C4-2B (cell line): ENCODE data around the gene TIFAB.
A peak's percentile ranks its signal among the peaks of the same experiment; 100 is the strongest.

Source experiments
- H3K27ac ChIP-seq: fragments of 450-650 bp; 2 replicates; pipeline ENCODE4 v1.5.1; 2017
- CTCF ChIP-seq: fragments of 450-650 bp; conservative IDR thresholded peaks from 2 replicates; pipeline ENCODE4 v1.5.1; 2017; ENCODE audit warnings: mild to moderate bottlenecking
- ZFX ChIP-seq: fragments of 450-650 bp; IDR thresholded peaks from 2 replicates; pipeline ENCODE4 v1.6.1; 2017

TIFAB gene

DNA sequence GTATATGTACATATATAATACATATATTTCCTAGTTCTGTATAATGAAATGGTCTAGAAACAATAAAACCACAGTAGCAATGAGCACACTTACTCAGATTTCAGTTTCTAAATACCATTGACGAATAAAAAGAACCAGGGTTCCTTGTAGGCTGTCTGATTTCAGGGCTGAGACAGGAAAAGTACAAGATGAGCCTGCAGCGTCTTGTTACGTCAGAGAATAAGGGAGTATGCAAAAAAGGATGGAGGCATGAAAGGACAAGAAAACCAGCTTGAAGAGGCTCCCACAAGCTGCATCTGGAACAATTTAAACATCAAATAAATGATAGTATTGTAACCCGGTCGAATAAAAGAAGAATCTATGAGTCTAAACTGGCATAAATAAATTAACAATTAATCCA, 17.8 kb upstream of the TIFAB start:
- no peak overlapping the region for H3K27ac ChIP-seq
- TF ChIP-seq CTCF (no peak), ZFX (no peak)

DNA sequence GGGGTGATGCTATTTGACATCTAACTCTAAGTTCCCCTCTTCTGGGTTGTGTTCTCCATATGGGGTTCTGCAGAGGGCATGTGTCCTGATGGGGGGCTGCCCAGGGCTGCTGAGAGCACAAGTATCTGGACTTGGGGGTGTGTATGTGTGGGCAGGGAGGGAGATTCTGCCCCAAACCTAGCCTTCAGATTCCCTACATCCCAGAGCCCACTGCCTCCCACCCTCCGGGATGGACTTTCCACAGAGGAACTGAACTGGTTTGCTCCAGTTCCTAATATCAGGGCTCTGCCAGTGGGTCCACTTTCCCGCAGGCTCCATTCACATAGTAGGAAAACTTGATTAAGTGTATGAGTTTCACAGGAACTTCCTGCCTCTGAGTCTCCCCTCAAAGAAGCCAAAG, 16.4 kb upstream of the TIFAB start:
- no peak overlapping the region for H3K27ac ChIP-seq
- TF ChIP-seq ZFX (no peak), CTCF (no peak)

DNA sequence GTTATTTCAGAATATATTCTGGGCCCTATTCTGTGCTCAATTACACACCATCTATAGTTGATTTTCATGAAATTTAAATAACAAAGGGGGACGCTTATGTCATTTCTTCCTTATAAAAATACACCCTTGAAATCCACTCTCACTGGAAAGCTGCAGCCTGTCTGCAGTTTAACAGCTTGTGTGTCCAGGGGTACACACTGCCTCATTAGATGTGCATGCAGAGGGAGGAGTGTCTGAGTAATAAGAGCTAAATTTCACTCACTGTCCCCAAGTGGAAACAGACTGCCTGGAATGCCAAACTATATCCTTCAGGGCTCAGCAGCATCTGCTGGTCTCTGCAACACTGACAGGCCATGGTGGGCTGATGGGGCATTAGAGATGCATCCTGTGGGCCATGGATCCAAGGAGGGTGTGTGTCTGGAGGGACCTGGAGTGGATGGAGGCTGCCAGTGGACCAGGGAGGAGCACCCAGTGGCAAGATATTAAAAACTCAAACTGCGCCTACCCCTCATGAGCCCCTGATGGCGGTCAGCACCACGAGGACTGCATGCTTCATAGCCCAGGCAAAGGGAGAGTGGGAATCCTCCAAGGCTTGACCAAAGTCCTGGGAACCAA, 15.8 kb upstream of the TIFAB start:
- TF ChIP-seq CTCF (no peak), ZFX (no peak)
- no peak overlapping the region for H3K27ac ChIP-seq

DNA sequence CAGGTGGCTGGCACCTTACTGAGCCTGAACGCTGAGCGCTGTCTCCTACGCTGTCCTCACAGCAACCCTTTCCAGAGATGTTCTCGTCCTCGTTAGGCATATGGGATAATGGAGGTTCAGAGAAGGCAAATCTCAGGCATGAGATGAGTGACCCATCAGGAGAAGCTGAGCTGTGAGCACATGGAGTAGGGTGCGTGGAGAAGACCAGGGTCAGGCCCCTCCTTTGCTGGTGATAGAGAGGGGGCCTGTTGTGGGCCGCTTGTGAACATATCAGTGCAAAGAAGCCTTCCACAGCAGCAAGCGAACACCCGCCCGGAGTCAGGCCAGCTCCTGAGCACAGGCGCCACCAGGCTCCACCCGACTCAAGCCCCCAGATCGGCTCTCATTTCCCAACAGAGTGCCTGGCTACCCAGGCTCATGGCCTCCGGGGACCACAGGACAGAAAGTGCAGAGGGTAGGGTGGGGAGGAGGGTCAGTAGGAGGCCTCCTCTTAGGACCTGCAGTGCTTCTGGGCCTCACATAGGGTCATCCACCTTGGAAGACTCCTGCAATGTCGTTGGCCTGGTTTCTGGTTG, 15.0 kb upstream of the TIFAB start:
- H3K27ac ChIP-seq, result no peak overlapping the region
- TF ChIP-seq ZFX, result no peak
- TF ChIP-seq CTCF, result no peak

- no peak overlapping the region for H3K27ac ChIP-seq
- TF ChIP-seq CTCF (peak; percentile 97), ZFX (no peak)
These were observed 14.3 kb upstream of the TIFAB start for GRCh38 chr5:135466178-135467050.

DNA sequence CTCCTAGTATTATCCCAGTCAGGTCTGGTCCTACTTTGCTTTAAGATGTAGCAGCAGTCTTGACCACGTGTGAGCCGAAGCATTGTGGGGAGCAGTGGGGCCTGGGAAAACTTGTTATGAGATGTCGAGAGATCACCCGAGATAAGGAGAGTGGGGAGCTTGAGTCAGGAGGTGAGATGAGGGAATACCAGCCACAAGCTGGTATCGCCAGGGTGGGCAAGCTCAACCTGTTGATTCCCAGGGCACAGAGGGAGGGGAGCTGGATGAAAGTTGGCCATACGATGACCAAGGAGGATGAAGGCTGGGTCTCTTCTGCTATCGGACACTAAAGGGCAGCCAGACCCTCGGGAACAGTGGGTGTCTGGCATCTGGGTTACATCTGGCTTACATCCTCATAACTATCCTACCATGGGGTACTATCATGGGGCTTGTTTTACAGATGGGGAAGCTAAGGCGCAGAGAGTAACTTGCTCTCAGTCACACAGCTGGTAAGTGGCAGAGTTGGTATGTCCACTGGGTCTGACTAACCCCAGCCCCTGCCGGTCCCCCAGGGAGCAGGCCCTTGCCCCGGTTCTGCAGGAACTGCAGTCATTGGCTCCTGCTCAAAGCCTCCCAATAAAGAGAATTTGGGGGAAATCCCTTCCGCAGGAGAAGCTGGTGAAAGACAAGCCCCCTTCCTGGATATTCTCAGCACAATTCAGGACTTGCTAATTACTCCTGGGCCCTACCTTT, 13.4 kb upstream of the TIFAB start:
- TF ChIP-seq ZFX, result no peak
- TF ChIP-seq CTCF, result no peak

More for the DNA sequence above, 13.4 kb upstream of the TIFAB start:
- no peak overlapping the region for H3K27ac ChIP-seq
